ENCODE measurements around the gene CFAP65. TPM values are rescaled to one million over a fixed set of nuclear protein-coding genes. Genes with fewer than 3 reads are reported as not detected.

Gene CFAP65
- total RNA-seq, 1 donor from 2014 or later = not detected

DNA sequence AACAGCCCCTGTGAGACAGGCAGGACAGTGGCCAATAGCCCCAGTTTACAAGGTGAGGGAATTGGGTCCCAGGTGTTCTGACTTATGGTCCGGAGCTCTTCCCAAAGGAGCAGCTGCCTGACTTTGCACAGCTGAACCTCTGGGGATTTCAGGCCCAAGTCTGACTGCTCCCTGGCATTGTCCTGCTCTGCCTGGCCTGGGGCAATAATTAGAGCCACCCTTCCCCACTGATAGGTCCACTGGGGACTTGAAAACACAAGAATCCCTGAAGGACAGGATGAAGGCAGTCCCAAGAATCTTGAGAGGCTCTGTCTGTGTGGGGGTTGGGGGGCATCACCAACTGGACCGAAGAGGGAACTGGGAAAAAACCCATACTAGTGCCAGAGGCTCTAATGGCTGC, 52.7 kb downstream of the CFAP65 start:
- peaks cover 79% of the 10 kb centered on the region for H3K27me3 Mint-ChIP-seq (ENCODE audit: unreplicated experiment)

DNA sequence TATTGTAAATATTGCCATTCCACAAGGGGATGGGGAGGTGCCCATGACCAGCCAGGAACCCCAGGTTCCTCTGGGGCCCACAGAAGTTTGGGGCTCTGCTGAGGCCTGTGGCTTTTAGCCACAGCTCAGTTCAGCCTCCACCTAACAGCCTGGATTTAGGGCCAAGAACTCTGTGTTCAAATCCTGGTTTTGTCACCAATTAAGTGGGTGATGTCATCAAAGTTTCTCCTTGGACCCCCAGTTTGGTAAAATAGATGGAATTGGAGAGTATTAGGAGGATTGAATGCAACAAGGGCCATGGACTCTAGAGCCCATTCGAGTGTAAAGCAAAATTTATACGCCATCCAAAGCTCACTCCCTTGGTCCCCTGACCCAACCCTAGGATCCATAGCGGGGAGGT, 53.2 kb downstream of the CFAP65 start:
- Mint-ChIP-seq H3K27ac (ENCODE audit: unreplicated experiment) (no peak overlapping the region), H3K36me3 (ENCODE audit: unreplicated experiment) (no peaks in the 10 kb centered on the region), H3K9me3 (ENCODE audit: unreplicated experiment) (no peaks in the 10 kb centered on the region), H3K4me1 (ENCODE audit: unreplicated experiment) (peaks cover 9% of the 10 kb centered on the region), H3K4me3 (ENCODE audit: unreplicated experiment) (no peak overlapping the region), H3K27me3 (ENCODE audit: unreplicated experiment) (peaks cover 83% of the 10 kb centered on the region)
- DNase-seq (ENCODE audit: extremely low spot score, unreplicated experiment) = no peak
- TF ChIP-seq, protein P1, sequence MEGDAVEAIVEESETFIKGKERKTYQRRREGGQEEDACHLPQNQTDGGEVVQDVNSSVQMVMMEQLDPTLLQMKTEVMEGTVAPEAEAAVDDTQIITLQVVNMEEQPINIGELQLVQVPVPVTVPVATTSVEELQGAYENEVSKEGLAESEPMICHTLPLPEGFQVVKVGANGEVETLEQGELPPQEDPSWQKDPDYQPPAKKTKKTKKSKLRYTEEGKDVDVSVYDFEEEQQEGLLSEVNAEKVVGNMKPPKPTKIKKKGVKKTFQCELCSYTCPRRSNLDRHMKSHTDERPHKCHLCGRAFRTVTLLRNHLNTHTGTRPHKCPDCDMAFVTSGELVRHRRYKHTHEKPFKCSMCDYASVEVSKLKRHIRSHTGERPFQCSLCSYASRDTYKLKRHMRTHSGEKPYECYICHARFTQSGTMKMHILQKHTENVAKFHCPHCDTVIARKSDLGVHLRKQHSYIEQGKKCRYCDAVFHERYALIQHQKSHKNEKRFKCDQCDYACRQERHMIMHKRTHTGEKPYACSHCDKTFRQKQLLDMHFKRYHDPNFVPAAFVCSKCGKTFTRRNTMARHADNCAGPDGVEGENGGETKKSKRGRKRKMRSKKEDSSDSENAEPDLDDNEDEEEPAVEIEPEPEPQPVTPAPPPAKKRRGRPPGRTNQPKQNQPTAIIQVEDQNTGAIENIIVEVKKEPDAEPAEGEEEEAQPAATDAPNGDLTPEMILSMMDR (IDR thresholded peaks at IDR 0.05) = no peak

More for the DNA sequence above, 52.7 kb downstream of the CFAP65 start:
- no peaks in the 10 kb centered on the region for H3K36me3 Mint-ChIP-seq (ENCODE audit: unreplicated experiment)
- peaks cover 10% of the 10 kb centered on the region for H3K4me1 Mint-ChIP-seq (ENCODE audit: unreplicated experiment)
- H3K4me3 Mint-ChIP-seq (ENCODE audit: unreplicated experiment) = no peak overlapping the region
- H3K9me3 Mint-ChIP-seq (ENCODE audit: unreplicated experiment) = no peaks in the 10 kb centered on the region
- H3K27ac Mint-ChIP-seq (ENCODE audit: unreplicated experiment) = no peak overlapping the region
- no peak for DNase-seq (ENCODE audit: extremely low spot score, unreplicated experiment)
- TF ChIP-seq, protein P1 (IDR thresholded peaks at IDR 0.05) = no peak

DNA sequence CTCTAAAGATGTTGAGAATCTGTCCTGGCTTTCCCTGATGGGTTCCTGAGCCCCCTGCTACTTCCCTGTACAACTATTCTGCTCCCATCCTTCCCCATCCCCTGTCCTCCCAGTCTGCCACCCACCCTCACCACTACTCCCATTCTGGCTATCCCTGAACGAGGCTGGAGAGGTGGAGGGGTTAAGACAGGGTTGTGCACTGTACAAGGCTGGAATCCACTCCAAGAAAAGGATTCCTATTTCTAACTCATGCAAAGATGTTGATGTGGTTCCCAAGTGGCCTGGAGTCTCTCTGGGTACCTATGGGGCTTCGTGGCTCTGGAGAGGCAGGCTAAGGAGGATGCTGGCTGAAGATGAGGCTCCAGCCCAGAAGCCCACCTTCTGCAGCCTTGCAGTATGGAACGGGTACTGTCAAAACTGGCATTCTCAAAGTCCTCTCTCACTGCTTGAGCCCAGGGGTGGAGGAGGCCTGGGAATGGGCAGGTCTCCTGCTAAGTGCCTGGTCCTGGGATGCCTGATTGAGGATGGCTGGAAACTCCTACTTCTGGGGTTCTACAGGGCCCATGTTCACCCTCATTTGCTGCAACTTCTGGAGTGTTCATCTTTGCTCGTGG, 55.1 kb downstream of the CFAP65 start:
- Mint-ChIP-seq H3K4me3 (ENCODE audit: unreplicated experiment) (no peak overlapping the region), H3K36me3 (ENCODE audit: unreplicated experiment) (no peaks in the 10 kb centered on the region), H3K27ac (ENCODE audit: unreplicated experiment) (no peak overlapping the region), H3K9me3 (ENCODE audit: unreplicated experiment) (no peaks in the 10 kb centered on the region), H3K4me1 (ENCODE audit: unreplicated experiment) (peaks cover 18% of the 10 kb centered on the region), H3K27me3 (ENCODE audit: unreplicated experiment) (peaks cover 83% of the 10 kb centered on the region)
- TF ChIP-seq, protein P1 (IDR thresholded peaks at IDR 0.05) = no peak
- no peak for DNase-seq (ENCODE audit: extremely low spot score, unreplicated experiment)

DNA sequence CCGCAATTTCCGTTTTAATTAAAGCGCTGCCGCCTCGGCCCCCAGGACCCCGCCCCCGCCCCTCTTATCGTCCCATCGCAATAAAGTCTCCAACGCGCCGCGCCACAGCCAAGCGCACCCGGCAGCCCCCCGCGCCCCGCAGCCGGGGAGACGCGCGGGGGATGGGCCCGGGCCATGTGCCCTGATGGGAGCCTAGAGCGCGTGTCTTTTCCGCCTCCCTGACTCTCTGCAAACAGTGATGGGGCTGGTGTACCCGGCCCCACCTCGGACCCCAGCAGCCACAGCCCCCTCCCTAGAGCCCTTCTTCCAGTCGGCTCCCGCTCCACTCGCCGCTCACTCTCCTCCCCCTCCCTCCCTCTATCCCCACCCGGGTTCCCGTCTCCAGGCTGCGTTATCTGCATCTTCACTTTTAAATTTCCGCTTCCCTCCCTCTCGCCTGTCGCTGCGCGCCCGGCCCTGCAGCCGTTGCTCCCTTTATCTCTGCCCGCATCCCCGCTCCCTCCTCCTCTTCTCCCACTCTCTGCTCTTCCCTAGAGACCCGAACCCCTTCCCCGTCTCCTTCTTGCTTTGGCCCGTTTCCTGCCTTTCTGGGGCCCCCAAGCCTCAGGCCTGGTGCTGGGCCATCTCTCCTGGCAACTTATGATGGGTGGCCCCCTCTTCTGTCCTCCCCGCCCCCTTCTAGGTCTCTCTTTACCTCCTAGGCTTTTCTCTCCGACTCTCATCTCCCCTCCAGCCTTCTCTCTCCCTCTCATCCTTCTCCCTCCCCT, 55.8 kb downstream of the CFAP65 start:
- H3K27ac Mint-ChIP-seq (ENCODE audit: unreplicated experiment) = no peak overlapping the region
- DNase-seq (ENCODE audit: extremely low spot score, unreplicated experiment) = no peak
- no peaks in the 10 kb centered on the region for H3K36me3 Mint-ChIP-seq (ENCODE audit: unreplicated experiment)

DNA sequence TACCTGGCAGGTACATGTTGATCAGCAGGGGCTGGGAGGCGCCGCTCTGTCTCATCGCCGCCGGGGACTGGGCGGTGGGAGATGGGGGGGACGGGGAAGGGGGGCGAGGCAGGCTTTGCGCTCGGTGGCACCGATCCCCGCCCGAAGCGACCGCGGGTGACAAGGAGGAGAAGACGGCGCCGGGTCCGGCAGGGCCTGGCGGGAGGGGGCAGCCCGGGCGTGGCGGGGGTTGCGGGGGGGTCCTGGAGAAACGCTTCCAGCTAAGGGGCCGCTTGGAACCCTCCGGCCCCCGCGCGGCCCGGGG, 56.3 kb downstream of the CFAP65 start, which contains the start of gene FEV:
TSS of gene FEV (minus strand) at position 164 of the 304 bp plus-strand sequence. CDS start at position 55, 109 bp downstream.
- Mint-ChIP-seq H3K27ac (ENCODE audit: unreplicated experiment) (no peak within 1 kb of the TSS), H3K27me3 (ENCODE audit: unreplicated experiment) (peaks cover 80% of the 10 kb centered on the region), H3K9me3 (ENCODE audit: unreplicated experiment) (no peaks in the 10 kb centered on the region), H3K36me3 (ENCODE audit: unreplicated experiment) (no peaks in the 10 kb centered on the region), H3K4me3 (ENCODE audit: unreplicated experiment) (no peak within 1 kb of the TSS), H3K4me1 (ENCODE audit: unreplicated experiment) (peaks cover 25% of the 10 kb centered on the region)
- TF ChIP-seq, protein P1 (IDR thresholded peaks at IDR 0.05) = no peak
- DNase-seq (ENCODE audit: extremely low spot score, unreplicated experiment) = no peak

More for the DNA sequence above, 55.8 kb downstream of the CFAP65 start:
- H3K4me3 Mint-ChIP-seq (ENCODE audit: unreplicated experiment) = no peak overlapping the region
- no peaks in the 10 kb centered on the region for H3K9me3 Mint-ChIP-seq (ENCODE audit: unreplicated experiment)
- TF ChIP-seq, protein P1 (IDR thresholded peaks at IDR 0.05) = no peak
- peaks cover 80% of the 10 kb centered on the region for H3K27me3 Mint-ChIP-seq (ENCODE audit: unreplicated experiment)
- peaks cover 22% of the 10 kb centered on the region for H3K4me1 Mint-ChIP-seq (ENCODE audit: unreplicated experiment)
